A673 (cell line): ENCODE measurements around the gene EPHB6. TPM values are rescaled to one million over a fixed set of nuclear protein-coding genes. Genes with fewer than 3 reads are reported as not detected.

ENCODE experiments used
- BruUV-seq: library from RNA; stranded (reverse); fragments of 400-500 nt; replicated peaks from 2 replicates; lab custom pipeline; 2021; lab: Mats Ljungman, UMichigan
- CTCF ChIA-PET: fragments of 300-600 bp; sonication (Branson Sonifier 250); formaldehyde crosslinking; loops from one replicate; lab custom pipeline; 2022; ENCODE audit warnings: antibody characterized with exemption; lab: Charles Lee
- POLR2A ChIA-PET: fragments of 300-600 bp; sonication (Branson Sonifier 250); formaldehyde crosslinking; loops from one replicate; lab custom pipeline; 2022; ENCODE audit warnings: antibody characterized with exemption; ENCODE audit not compliant: low non-redundant PET; lab: Charles Lee
- DNase-seq: peaks from one replicate; pipeline ENCODE4 v3.0.0-alpha.2; 2015; ENCODE audit warnings: low spot score
- H3K27ac ChIP-seq: fragments of 200-600 bp; sonication (generic); 2 replicates; pipeline ENCODE4 v1.5.1; 2016; ENCODE audit warnings: mixed run types, low read depth, mild to moderate bottlenecking, mixed read lengths, antibody characterized with exemption, low read length; ENCODE audit not compliant: poor library complexity, severe bottlenecking
- H3K27me3 ChIP-seq: fragments of 200-600 bp; sonication (generic); replicated peaks from 2 replicates; pipeline ENCODE4 v1.6.1; 2017; ENCODE audit warnings: mixed run types, low read depth, mild to moderate bottlenecking, mixed read lengths, antibody characterized with exemption, low read length; ENCODE audit not compliant: insufficient read depth, poor library complexity
- H3K36me3 ChIP-seq: fragments of 200-600 bp; sonication (generic); 2 replicates; pipeline ENCODE4 v1.6.1; 2016; ENCODE audit warnings: mixed run types, mild to moderate bottlenecking, mixed read lengths, antibody characterized with exemption, low read length; ENCODE audit not compliant: insufficient read depth, poor library complexity, severe bottlenecking
- H3K4me1 ChIP-seq: fragments of 200-600 bp; sonication (generic); 2 replicates; pipeline ENCODE4 v1.6.1; 2017; ENCODE audit warnings: mixed run types, mild to moderate bottlenecking, mixed read lengths, antibody characterized with exemption, low read length; ENCODE audit not compliant: insufficient read depth, poor library complexity, severe bottlenecking
- H3K4me3 ChIP-seq: fragments of 200-600 bp; sonication (generic); 2 replicates; pipeline ENCODE4 v1.5.1; 2016; ENCODE audit warnings: low read depth, mixed run types, mild to moderate bottlenecking, mixed read lengths, low read length; ENCODE audit not compliant: poor library complexity, severe bottlenecking
- H3K9me3 ChIP-seq: fragments of 200-600 bp; sonication (generic); 2 replicates; pipeline ENCODE4 v1.6.1; 2016; ENCODE audit warnings: mixed run types, low read depth, mild to moderate bottlenecking, mixed read lengths, antibody characterized with exemption, low read length; ENCODE audit not compliant: poor library complexity, severe bottlenecking
- EZH2 ChIP-seq: fragments of 200-600 bp; sonication (generic); IDR thresholded peaks from 2 replicates; pipeline ENCODE4 v1.6.1; 2017; ENCODE audit warnings: borderline replicate concordance, low read depth, mild to moderate bottlenecking, mixed read lengths, antibody characterized with exemption, low read length; ENCODE audit not compliant: poor library complexity, severe bottlenecking
- intact Hi-C: fragments of 100-400 bp; cut with micrococcal nuclease; formaldehyde crosslinking; loops from one replicate; pipeline ENCODE4 v1.10.0; 2022; ENCODE audit not compliant: unreplicated experiment
- total RNA-seq: library from RNA; stranded (reverse); gene quantifications from 2 replicates; pipeline ENCODE4 v1.2.3, GENCODE V29; 2021
- TF ChIP-seq, protein P1 (sequence below): fragments of 300-800, 200-600 bp; sonication (generic); conservative IDR thresholded peaks from 2 replicates; pipeline ENCODE4 v1.5.1; 2017; ENCODE audit warnings: low read depth, mild to moderate bottlenecking, antibody characterized with exemption, low read length, moderate library complexity, mixed read lengths

The EPHB6 gene
- total RNA-seq, 1 experiment from 2014 or later = 0.49 TPM

DNA sequence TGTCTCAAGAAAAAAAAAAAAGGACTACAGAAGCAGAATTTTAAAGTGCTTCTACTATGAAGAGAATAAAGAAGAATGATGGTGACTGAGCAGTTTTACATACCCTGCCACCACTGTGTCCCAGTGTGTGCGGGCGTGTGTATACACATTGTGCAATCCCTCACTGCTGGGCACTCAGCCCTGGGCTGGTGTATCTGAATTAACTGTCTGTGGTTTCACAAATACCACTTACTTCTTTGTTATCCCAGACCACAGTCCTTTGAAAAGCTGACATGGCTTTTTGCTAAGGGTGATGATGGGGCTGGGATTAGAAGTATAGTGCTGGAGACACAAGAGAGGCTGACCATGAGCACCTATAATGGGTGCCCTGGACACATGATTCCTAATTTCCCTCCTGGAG, 51.8 kb downstream of the EPHB6 start:
- Histone ChIP-seq H3K36me3 (no peaks in the 10 kb centered on the region), H3K4me1 (no peaks in the 10 kb centered on the region), H3K9me3 (peaks cover 7% of the 10 kb centered on the region), H3K4me3 (no peak overlapping the region), H3K27me3 (peaks cover 13% of the 10 kb centered on the region), H3K27ac (no peak overlapping the region)
- BruUV-seq = no TSS peak
- DNase-seq = no peak
- POLR2A ChIA-PET = no interaction called here
- intact Hi-C loops = no loop called here
- no peak for TF ChIP-seq EZH2
- TF ChIP-seq, protein P1, sequence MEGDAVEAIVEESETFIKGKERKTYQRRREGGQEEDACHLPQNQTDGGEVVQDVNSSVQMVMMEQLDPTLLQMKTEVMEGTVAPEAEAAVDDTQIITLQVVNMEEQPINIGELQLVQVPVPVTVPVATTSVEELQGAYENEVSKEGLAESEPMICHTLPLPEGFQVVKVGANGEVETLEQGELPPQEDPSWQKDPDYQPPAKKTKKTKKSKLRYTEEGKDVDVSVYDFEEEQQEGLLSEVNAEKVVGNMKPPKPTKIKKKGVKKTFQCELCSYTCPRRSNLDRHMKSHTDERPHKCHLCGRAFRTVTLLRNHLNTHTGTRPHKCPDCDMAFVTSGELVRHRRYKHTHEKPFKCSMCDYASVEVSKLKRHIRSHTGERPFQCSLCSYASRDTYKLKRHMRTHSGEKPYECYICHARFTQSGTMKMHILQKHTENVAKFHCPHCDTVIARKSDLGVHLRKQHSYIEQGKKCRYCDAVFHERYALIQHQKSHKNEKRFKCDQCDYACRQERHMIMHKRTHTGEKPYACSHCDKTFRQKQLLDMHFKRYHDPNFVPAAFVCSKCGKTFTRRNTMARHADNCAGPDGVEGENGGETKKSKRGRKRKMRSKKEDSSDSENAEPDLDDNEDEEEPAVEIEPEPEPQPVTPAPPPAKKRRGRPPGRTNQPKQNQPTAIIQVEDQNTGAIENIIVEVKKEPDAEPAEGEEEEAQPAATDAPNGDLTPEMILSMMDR = no peak
- CTCF ChIA-PET = no interaction called here

DNA sequence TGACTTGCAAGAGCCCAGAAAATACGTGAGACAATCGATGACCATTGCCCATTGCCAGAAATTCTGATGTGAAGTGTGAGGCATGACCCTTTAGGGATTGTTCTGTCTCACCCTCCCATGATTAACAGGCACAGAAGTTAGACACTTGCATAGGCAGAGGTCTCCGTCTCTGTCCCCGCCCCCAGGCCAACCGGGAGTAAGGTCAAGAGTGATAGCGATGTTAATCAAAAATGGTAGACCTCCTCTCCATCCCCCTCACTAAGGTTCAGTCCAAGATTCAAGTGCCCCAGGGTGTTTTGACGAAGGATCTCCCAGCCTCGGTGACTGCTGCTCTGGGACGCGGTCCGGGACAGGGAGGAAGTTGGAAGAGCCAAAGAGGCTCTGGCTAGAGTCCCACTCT, 53.4 kb downstream of the EPHB6 start:
- ChIA-PET CTCF (no interaction called here), POLR2A (no interaction called here)

DNA sequence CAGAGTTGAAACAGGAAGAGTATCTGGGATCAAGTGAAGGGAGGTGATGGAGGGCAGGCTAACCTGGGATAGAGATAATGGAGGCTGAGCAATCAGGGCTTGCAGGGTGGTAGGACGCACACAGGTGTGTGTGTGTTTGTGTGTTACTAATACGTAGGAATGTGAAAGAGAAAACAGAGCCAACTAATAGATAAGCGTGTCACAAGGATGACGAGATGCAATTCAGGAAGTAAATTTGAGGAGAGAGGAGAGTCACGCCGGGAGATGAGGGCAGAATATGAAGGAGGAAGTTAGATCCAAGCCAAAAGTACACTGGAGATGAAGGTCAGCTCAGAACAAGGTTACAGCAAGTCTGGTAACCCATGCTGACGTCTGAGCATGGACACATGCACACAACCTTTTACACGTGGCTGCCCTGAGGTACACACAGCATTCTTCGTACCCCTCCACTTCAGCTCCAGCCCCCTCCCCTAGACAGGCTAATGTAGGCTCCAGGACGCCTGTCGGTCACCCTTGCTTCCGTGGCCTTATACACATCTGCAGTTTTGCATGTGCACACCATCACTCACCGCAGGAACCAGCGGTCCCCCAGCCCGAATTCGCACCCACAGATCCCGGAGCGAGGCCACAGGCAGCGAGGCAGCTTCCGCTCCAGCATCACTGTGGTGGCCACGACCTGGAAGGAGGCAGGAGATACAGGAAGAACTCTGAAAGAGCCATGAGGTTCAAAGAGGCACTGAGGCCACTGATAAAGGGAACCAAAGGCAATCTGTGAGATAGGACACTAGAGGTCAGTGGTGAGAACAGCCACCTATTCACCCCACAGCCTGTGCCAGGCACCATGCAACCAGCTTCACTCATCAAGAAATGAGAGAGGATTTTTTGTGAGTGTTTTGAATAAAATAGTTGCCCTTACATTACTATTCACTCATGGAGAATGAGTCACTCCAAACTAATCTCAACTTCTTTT, 54.3 kb downstream of the EPHB6 start:
- H3K36me3 ChIP-seq = no peaks in the 10 kb centered on the region
- BruUV-seq = no TSS peak
- H3K4me3 ChIP-seq = no peak overlapping the region
- H3K9me3 ChIP-seq = peaks cover 2% of the 10 kb centered on the region
- intact Hi-C loops = no loop called here
- no peak overlapping the region for H3K27ac ChIP-seq
- TF ChIP-seq, protein P1 = no peak
- no peak for TF ChIP-seq EZH2
- POLR2A ChIA-PET = no interaction called here
- H3K4me1 ChIP-seq = no peaks in the 10 kb centered on the region
- DNase-seq = no peak
- CTCF ChIA-PET = no interaction called here
- H3K27me3 ChIP-seq = peaks cover 21% of the 10 kb centered on the region

More for the DNA sequence above, 53.4 kb downstream of the EPHB6 start:
- no peak overlapping the region for H3K4me3 ChIP-seq
- H3K4me1 ChIP-seq = no peaks in the 10 kb centered on the region
- peaks cover 21% of the 10 kb centered on the region for H3K27me3 ChIP-seq
- no peaks in the 10 kb centered on the region for H3K36me3 ChIP-seq
- no peak for TF ChIP-seq EZH2
- TF ChIP-seq, protein P1 = no peak
- DNase-seq = no peak
- peaks cover 7% of the 10 kb centered on the region for H3K9me3 ChIP-seq
- H3K27ac ChIP-seq = no peak overlapping the region
- no TSS peak for BruUV-seq
- intact Hi-C loops = no loop called here
